GM23248 (cell line): Measurements from ENCODE around the gene RFPL3. TPM values are rescaled to one million over a fixed set of nuclear protein-coding genes. Genes with fewer than 3 reads are reported as not detected.

Source experiments
- DNase-seq: peaks from one replicate; pipeline ENCODE4 v3.0.0-alpha.2; 2015
- H2AFZ ChIP-seq: fragments of 200-600 bp; sonication (generic); 2 replicates; pipeline ENCODE4 v1.6.1; 2016; ENCODE audit warnings: antibody characterized with exemption
- H3F3A ChIP-seq: fragments of 200-600 bp; sonication (generic); 2 replicates; pipeline ENCODE4 v1.6.1; 2016; ENCODE audit warnings: mild to moderate bottlenecking, antibody characterized with exemption, mixed run types; ENCODE audit not compliant: insufficient read depth
- H3K27ac ChIP-seq: fragments of 200-600 bp; sonication (generic); 2 replicates; pipeline ENCODE4 v1.5.1; 2016; ENCODE audit warnings: mild to moderate bottlenecking
- H3K27me3 ChIP-seq: fragments of 200-600 bp; sonication (generic); replicated peaks from 2 replicates; pipeline ENCODE4 v1.6.1; 2016; ENCODE audit warnings: mild to moderate bottlenecking; ENCODE audit not compliant: insufficient read depth
- H3K36me3 ChIP-seq: fragments of 200-600 bp; sonication (generic); 2 replicates; pipeline ENCODE4 v1.6.1; 2016; ENCODE audit warnings: low read depth, mild to moderate bottlenecking
- H3K4me1 ChIP-seq: fragments of 200-600 bp; sonication (generic); 2 replicates; pipeline ENCODE4 v1.6.1; 2016; ENCODE audit warnings: mild to moderate bottlenecking; ENCODE audit not compliant: insufficient read depth
- H3K4me2 ChIP-seq: fragments of 200-600 bp; sonication (generic); one replicate; pipeline ENCODE4 v1.6.1; 2016; ENCODE audit warnings: mild to moderate bottlenecking; ENCODE audit not compliant: unreplicated experiment
- H3K4me3 ChIP-seq: fragments of 200-600 bp; sonication (generic); 2 replicates; pipeline ENCODE4 v1.5.1; 2016; ENCODE audit warnings: mild to moderate bottlenecking
- H3K79me2 ChIP-seq: fragments of 200-600 bp; sonication (generic); 2 replicates; pipeline ENCODE4 v1.6.1; 2016; ENCODE audit warnings: mild to moderate bottlenecking; ENCODE audit not compliant: insufficient read depth
- H3K9ac ChIP-seq: fragments of 200-600 bp; sonication (generic); 2 replicates; pipeline ENCODE4 v1.6.1; 2016; ENCODE audit warnings: mild to moderate bottlenecking
- H3K9me2 ChIP-seq: fragments of 200-600 bp; sonication (generic); 2 replicates; pipeline ENCODE4 v1.6.1; 2016; ENCODE audit warnings: mixed run types, mild to moderate bottlenecking, moderate library complexity; ENCODE audit not compliant: insufficient read depth
- H3K9me3 ChIP-seq: fragments of 200-600 bp; sonication (generic); one replicate; pipeline ENCODE4 v1.6.1; 2017; ENCODE audit warnings: low read depth
- H4K20me1 ChIP-seq: fragments of 200-600 bp; sonication (generic); 2 replicates; pipeline ENCODE4 v1.6.0; 2016; ENCODE audit not compliant: insufficient read depth
- EZH2 ChIP-seq: fragments of 200-600 bp; sonication (generic); IDR thresholded peaks from 2 replicates; pipeline ENCODE4 v1.6.1; 2018; ENCODE audit warnings: antibody characterized with exemption, mild to moderate bottlenecking; ENCODE audit not compliant: insufficient read depth, poor library complexity, severe bottlenecking
- EZH2phosphoT487 ChIP-seq: fragments of 200-600 bp; sonication (generic); IDR thresholded peaks from 2 replicates; pipeline ENCODE4 v1.6.1; 2018; ENCODE audit warnings: antibody characterized with exemption, moderate library complexity, mild to moderate bottlenecking, low read depth; ENCODE audit not compliant: insufficient read depth
- WGBS, 2 experiments: methylation state at CpG; one replicate each; pipeline ENCODE4 v1.1.6; 2015 to 2017; ENCODE audit warnings: low lambda C conversion rate in 2 of 2, low coverage in 1 of 2; ENCODE audit errors: missing lambda C conversion rate in 2 of 2; 5-methylcytosine and 5-hydroxymethylcytosine counted together
- in situ Hi-C: fragments of 300-500 bp; cut with MboI; formaldehyde crosslinking; loops from 2 replicates; pipeline ENCODE4 v1.15.0; 2020
- polyA plus RNA-seq: library from polyadenylated mRNA; unstranded; fragments of >200 nt; fragmentation: Nextera tagmentation; extraction: Ambion mirVana; gene quantifications from 2 replicates; pipeline ENCODE4 v1.2.1, GENCODE V29; 2016
- total RNA-seq: library from RNA; depleted of rRNA; stranded (reverse); fragments of >200 nt; shearing (Covaris generic); gene quantifications from 2 replicates; pipeline ENCODE4 v1.2.3, GENCODE V29; 2014

The RFPL3 gene
- total and polyA plus RNA-seq, 2 experiments from 2014 or later, result not detected

GRCh38 chr22:32311551-32312071 lies 46.1 kb upstream of the RFPL3 start:
- Histone ChIP-seq H3K9ac (no peak overlapping the region), H3K4me3 (no peak overlapping the region), H3K79me2 (no peaks in the 10 kb centered on the region), H3K4me1 (no peaks in the 10 kb centered on the region), H3K9me3 (no peaks in the 10 kb centered on the region), H3K27ac (no peak overlapping the region), H3K4me2 (no peak overlapping the region), H3K9me2 (no peaks in the 10 kb centered on the region), H3F3A (no peaks in the 10 kb centered on the region), H4K20me1 (no peaks in the 10 kb centered on the region), H3K36me3 (no peaks in the 10 kb centered on the region), H3K27me3 (no peaks in the 10 kb centered on the region), H2AFZ (no peak overlapping the region)
- 58 to 60% methylated on average over 11 of the region's 11 CpGs for WGBS, 2 experiments
- no peak for DNase-seq
- in situ Hi-C loops, result no loop called here
- no peak for TF ChIP-seq EZH2phosphoT487

- H3K9me2 ChIP-seq, result no peaks in the 10 kb centered on the region
Measured at GRCh38 chr22:32312748-32313147, 44.9 kb upstream of the RFPL3 start.

GRCh38 chr22:32313532-32313931 lies 44.1 kb upstream of the RFPL3 start:
- Histone ChIP-seq H3K79me2 (no peaks in the 10 kb centered on the region), H4K20me1 (no peaks in the 10 kb centered on the region), H3F3A (no peaks in the 10 kb centered on the region), H3K27me3 (no peaks in the 10 kb centered on the region), H3K4me1 (no peaks in the 10 kb centered on the region), H3K9me3 (no peaks in the 10 kb centered on the region), H2AFZ (no peak overlapping the region), H3K36me3 (no peaks in the 10 kb centered on the region), H3K27ac (no peak overlapping the region), H3K4me2 (no peak overlapping the region), H3K9ac (no peak overlapping the region), H3K4me3 (no peak overlapping the region), H3K9me2 (no peaks in the 10 kb centered on the region)
- TF ChIP-seq EZH2phosphoT487 (no peak), EZH2 (no peak)
- DNase-seq, result no peak
- in situ Hi-C loops, result no loop called here

More at GRCh38 chr22:32312748-32313147, 44.9 kb upstream of the RFPL3 start:
- 48 to 61% methylated on average over 4 of the region's 4 CpGs for WGBS, 2 experiments
- Histone ChIP-seq H3K79me2 (no peaks in the 10 kb centered on the region), H3K4me3 (no peak overlapping the region), H3F3A (no peaks in the 10 kb centered on the region), H3K4me1 (no peaks in the 10 kb centered on the region), H4K20me1 (no peaks in the 10 kb centered on the region), H3K4me2 (no peak overlapping the region), H3K9me3 (no peaks in the 10 kb centered on the region), H3K27me3 (no peaks in the 10 kb centered on the region), H3K36me3 (no peaks in the 10 kb centered on the region), H2AFZ (no peak overlapping the region), H3K9ac (no peak overlapping the region), H3K27ac (no peak overlapping the region)
- TF ChIP-seq EZH2phosphoT487 (no peak), EZH2 (no peak)
- in situ Hi-C loops, result no loop called here
- DNase-seq, result no peak

GRCh38 chr22:32317524-32317923 lies 40.1 kb upstream of the RFPL3 start:
- no peak overlapping the region for H2AFZ ChIP-seq
- no peaks in the 10 kb centered on the region for H3K4me1 ChIP-seq
- no peaks in the 10 kb centered on the region for H3K9me3 ChIP-seq
- H3F3A ChIP-seq, result no peaks in the 10 kb centered on the region
- H3K27ac ChIP-seq, result no peak overlapping the region
- TF ChIP-seq EZH2, result no peak
- no peak for TF ChIP-seq EZH2phosphoT487
- H3K79me2 ChIP-seq, result no peaks in the 10 kb centered on the region
- H3K27me3 ChIP-seq, result no peaks in the 10 kb centered on the region
- no peaks in the 10 kb centered on the region for H4K20me1 ChIP-seq
- in situ Hi-C loops, result no loop called here
- no peak for DNase-seq
- no peak overlapping the region for H3K4me2 ChIP-seq
- no peaks in the 10 kb centered on the region for H3K36me3 ChIP-seq
- WGBS, 2 experiments, result 0 to 6% methylated on average over 1 of the region's 1 CpG
- no peak overlapping the region for H3K9ac ChIP-seq
- no peak overlapping the region for H3K4me3 ChIP-seq
- no peaks in the 10 kb centered on the region for H3K9me2 ChIP-seq

GRCh38 chr22:32318361-32318760 lies 39.3 kb upstream of the RFPL3 start:
- in situ Hi-C loops, result no loop called here
- H3K4me1 ChIP-seq, result no peaks in the 10 kb centered on the region
- no peak overlapping the region for H3K4me2 ChIP-seq
- no peaks in the 10 kb centered on the region for H3K36me3 ChIP-seq
- WGBS, 2 experiments, result 0 to 14% methylated on average over 1 of the region's 1 CpG
- H4K20me1 ChIP-seq, result no peaks in the 10 kb centered on the region
- H3F3A ChIP-seq, result no peaks in the 10 kb centered on the region
- no peak overlapping the region for H3K27ac ChIP-seq
- no peaks in the 10 kb centered on the region for H3K9me3 ChIP-seq
- no peak for TF ChIP-seq EZH2
- TF ChIP-seq EZH2phosphoT487, result no peak
- H3K27me3 ChIP-seq, result no peaks in the 10 kb centered on the region
- H2AFZ ChIP-seq, result no peak overlapping the region
- no peak overlapping the region for H3K4me3 ChIP-seq
- H3K9ac ChIP-seq, result no peak overlapping the region
- DNase-seq, result no peak
- no peaks in the 10 kb centered on the region for H3K79me2 ChIP-seq
- no peaks in the 10 kb centered on the region for H3K9me2 ChIP-seq
